DOHH2 (cell line): Measurements from ENCODE around the gene GPD1L.

Experiments used
- H3F3A ChIP-seq: fragments of 200-600 bp; sonication (generic), shearing (Covaris generic); 2 replicates; pipeline ENCODE4 v1.6.0; 2016; ENCODE audit warnings: antibody characterized with exemption, mild to moderate bottlenecking; ENCODE audit not compliant: control insufficient read depth, insufficient read depth
- H3K27ac ChIP-seq: fragments of 200-600 bp; sonication (generic); 2 replicates; pipeline ENCODE4 v1.5.1; 2014; ENCODE audit warnings: low read depth, mild to moderate bottlenecking, low read length, moderate library complexity
- H3K27me3 ChIP-seq: fragments of 200-600 bp; sonication (generic); 2 replicates; pipeline ENCODE4 v1.6.1; 2014; ENCODE audit warnings: mild to moderate bottlenecking, low read length, mixed read lengths; ENCODE audit not compliant: control insufficient read depth
- H3K36me3 ChIP-seq: fragments of 200-600 bp; sonication (generic); 2 replicates; pipeline ENCODE4 v1.6.1; 2014; ENCODE audit warnings: mild to moderate bottlenecking, low read length, moderate library complexity, mixed read lengths; ENCODE audit not compliant: control insufficient read depth
- H3K4me1 ChIP-seq: fragments of 200-600 bp; sonication (generic); 2 replicates; pipeline ENCODE4 v1.6.1; 2014; ENCODE audit warnings: mild to moderate bottlenecking, low read length, mixed read lengths; ENCODE audit not compliant: control insufficient read depth
- H3K4me2 ChIP-seq: fragments of 200-600 bp; sonication (generic); 2 replicates; pipeline ENCODE4 v1.6.0; 2014; ENCODE audit warnings: mild to moderate bottlenecking, low read length, moderate library complexity
- H3K4me3 ChIP-seq: fragments of 200-600 bp; sonication (generic); 2 replicates; pipeline ENCODE4 v1.5.1; 2014; ENCODE audit warnings: mild to moderate bottlenecking, low read length, mixed read lengths
- H3K79me2 ChIP-seq: fragments of 200-600 bp; sonication (generic); 2 replicates; pipeline ENCODE4 v1.6.1; 2014; ENCODE audit warnings: mild to moderate bottlenecking, low read length, mixed read lengths; ENCODE audit not compliant: control insufficient read depth
- H3K9me2 ChIP-seq: fragments of 200-600 bp; sonication (generic); replicated peaks from 2 replicates; pipeline ENCODE4 v1.6.1; 2014; ENCODE audit warnings: mild to moderate bottlenecking, low read length, mixed read lengths; ENCODE audit not compliant: control insufficient read depth
- H3K9me3 ChIP-seq: fragments of 200-600 bp; sonication (generic); 2 replicates; pipeline ENCODE4 v1.6.1; 2014; ENCODE audit warnings: antibody characterized with exemption, low read length, mixed read lengths; ENCODE audit not compliant: control insufficient read depth, insufficient read depth
- H4K20me1 ChIP-seq: fragments of 200-600 bp; sonication (generic); 2 replicates; pipeline ENCODE4 v1.6.0; 2014; ENCODE audit warnings: low read depth, mild to moderate bottlenecking, antibody characterized with exemption, low read length, moderate library complexity; ENCODE audit not compliant: control insufficient read depth, insufficient read depth
- CTCF ChIP-seq: fragments of 200-600 bp; sonication (generic); IDR thresholded peaks from one replicate; pipeline ENCODE4 v1.5.1; 2014; ENCODE audit warnings: antibody characterized with exemption, mild to moderate bottlenecking, low read depth, low read length; ENCODE audit not compliant: poor library complexity, severe bottlenecking
- EZH2phosphoT487 ChIP-seq: fragments of 200-600 bp; sonication (generic); IDR thresholded peaks from 2 replicates; pipeline ENCODE4 v1.6.1; 2017; ENCODE audit warnings: borderline replicate concordance, mild to moderate bottlenecking, antibody characterized with exemption, low read length, moderate library complexity, mixed read lengths

GPD1L gene

GRCh38 chr3:32128936-32129335 is 22.5 kb downstream of the GPD1L start:
- Histone ChIP-seq H3K9me3 (no peaks in the 10 kb centered on the region), H3K9me2 (no peaks in the 10 kb centered on the region), H3K36me3 (peaks cover 5% of the 10 kb centered on the region; the same call in 1 of the 2 replicates), H3K27ac (no peak overlapping the region), H3K79me2 (peaks cover 8% of the 10 kb centered on the region), H3K27me3 (no peaks in the 10 kb centered on the region), H3K4me3 (no peak overlapping the region), H4K20me1 (no peaks in the 10 kb centered on the region), H3K4me2 (no peak overlapping the region), H3K4me1 (no peaks in the 10 kb centered on the region), H3F3A (no peaks in the 10 kb centered on the region)
- no peak for TF ChIP-seq EZH2phosphoT487
- no peak for TF ChIP-seq CTCF

DNA sequence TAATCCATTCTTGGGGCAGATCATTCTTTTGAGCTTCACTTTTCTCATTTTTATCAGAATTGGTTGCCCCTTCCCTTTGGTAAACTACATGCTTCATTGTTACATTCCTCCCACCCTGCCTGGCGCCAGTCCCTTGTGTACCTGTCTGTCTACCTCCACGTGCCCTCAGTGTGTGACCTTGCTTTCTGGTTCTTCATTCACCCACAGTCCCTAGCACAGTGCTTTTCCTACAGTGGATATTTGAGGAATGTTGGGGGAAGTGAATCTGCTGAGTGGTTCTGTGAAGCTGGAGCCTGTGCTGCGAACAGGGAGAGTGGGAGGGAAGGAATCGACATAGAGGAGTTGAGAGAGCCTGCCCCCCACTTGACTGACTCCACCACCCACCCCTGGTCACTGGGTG is 23.4 kb downstream of the GPD1L start:
- Histone ChIP-seq H3K4me3 (no peak overlapping the region), H4K20me1 (no peaks in the 10 kb centered on the region), H3K36me3 (peaks cover 5% of the 10 kb centered on the region; the same call in 1 of the 2 replicates), H3K4me1 (no peaks in the 10 kb centered on the region), H3K4me2 (no peak overlapping the region), H3F3A (no peaks in the 10 kb centered on the region), H3K79me2 (peaks cover 8% of the 10 kb centered on the region), H3K27me3 (no peaks in the 10 kb centered on the region), H3K9me3 (no peaks in the 10 kb centered on the region), H3K27ac (no peak overlapping the region), H3K9me2 (no peaks in the 10 kb centered on the region)
- no peak for TF ChIP-seq EZH2phosphoT487
- no peak for TF ChIP-seq CTCF

DNA sequence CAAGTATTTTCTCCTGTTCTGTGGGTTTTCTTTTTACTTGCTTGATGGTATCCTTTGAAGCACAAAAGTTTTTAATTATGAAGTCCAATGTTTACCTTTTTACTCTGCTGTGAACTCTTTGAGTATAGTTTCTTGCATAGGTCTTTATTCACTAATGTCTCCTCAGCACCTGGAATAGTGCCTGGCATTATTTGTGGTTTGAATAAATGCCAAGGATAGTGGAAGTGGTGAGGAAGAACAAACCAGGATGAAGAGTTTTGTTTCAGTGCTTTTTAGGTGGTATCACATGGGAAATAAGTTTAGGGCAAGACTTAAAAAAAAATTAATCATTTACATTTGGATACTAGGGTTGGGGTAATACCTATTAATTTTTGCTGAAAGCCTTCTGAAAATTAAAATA is 25.7 kb downstream of the GPD1L start:
- H3K27ac ChIP-seq: no peak overlapping the region
- no peaks in the 10 kb centered on the region for H3K9me2 ChIP-seq
- no peaks in the 10 kb centered on the region for H3K9me3 ChIP-seq
- no peaks in the 10 kb centered on the region for H3K79me2 ChIP-seq
- H3K4me2 ChIP-seq: no peak overlapping the region
- H3F3A ChIP-seq: no peaks in the 10 kb centered on the region
- TF ChIP-seq CTCF (no peak), EZH2phosphoT487 (no peak)
- no peaks in the 10 kb centered on the region for H4K20me1 ChIP-seq
- no peaks in the 10 kb centered on the region for H3K27me3 ChIP-seq
- no peak overlapping the region for H3K4me3 ChIP-seq
- H3K4me1 ChIP-seq: no peaks in the 10 kb centered on the region
- H3K36me3 ChIP-seq: peaks cover 5% of the 10 kb centered on the region; the same call in 1 of the 2 replicates

DNA sequence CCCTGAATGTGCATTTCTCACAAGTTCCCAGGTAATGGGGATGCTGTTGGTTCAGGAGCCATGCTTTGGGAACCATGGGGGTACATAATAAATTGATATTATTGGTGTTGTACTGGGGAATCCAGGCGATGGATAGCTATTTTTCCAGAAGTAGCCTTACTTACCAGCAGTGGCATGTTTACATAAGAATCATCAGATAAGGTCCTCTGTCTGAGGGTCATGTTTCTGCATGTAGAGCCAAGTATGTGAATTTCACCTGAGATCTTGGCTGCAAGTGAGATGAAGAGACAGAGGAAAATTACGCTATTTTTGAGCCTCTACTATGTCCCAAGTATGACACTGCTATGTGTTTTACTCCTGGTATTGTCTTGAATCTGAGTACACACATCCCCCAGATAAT is 26.3 kb downstream of the GPD1L start:
- Histone ChIP-seq H3K36me3 (peaks cover 8% of the 10 kb centered on the region; the same call in 1 of the 2 replicates), H4K20me1 (no peaks in the 10 kb centered on the region), H3K4me3 (no peak overlapping the region), H3K27me3 (no peaks in the 10 kb centered on the region), H3K27ac (no peak overlapping the region), H3K9me2 (no peaks in the 10 kb centered on the region), H3F3A (no peaks in the 10 kb centered on the region), H3K79me2 (no peaks in the 10 kb centered on the region), H3K4me2 (no peak overlapping the region), H3K9me3 (no peaks in the 10 kb centered on the region), H3K4me1 (no peaks in the 10 kb centered on the region)
- TF ChIP-seq CTCF (no peak), EZH2phosphoT487 (no peak)
